ENCODE data around the gene TSPAN8.

TSPAN8 gene

GRCh38 chr12:71157601-71158233 lies at the start of gene TSPAN8:
Gene TSPAN8 (minus strand): TSS chr12:71157999. CDS start chr12:71157678, 321 bp downstream.
- H3K4me3 ChIP-seq (ENCODE audit: low read depth, low read length): no peak within 1 kb of the TSS
- DNase-seq (ENCODE audit: low read depth): no peak

DNA sequence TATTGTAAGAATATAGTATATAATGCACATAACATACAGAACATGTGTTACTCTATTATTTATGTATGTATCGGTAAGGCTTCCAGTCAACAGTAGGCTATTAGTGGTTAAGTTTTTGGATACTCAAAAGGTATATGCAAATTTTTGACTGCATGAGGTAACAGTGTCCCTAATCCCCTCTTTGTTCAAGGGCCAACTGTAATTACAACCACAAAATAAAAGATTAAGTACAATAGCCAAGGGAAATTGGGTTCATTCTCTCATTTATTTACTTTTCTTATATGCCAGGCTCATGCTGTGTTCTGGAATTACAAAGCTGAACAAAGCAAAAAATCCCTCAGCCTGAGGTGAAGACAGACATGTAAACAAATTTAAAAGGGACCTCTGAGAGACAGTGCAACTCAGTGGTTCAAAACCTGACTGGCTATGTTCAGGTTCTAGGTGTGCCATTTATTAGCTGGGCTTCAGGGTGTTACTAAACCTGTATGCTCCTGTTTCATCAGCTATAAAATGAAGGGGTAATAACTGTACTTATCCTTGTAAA lies 43.4 kb upstream of the TSPAN8 start:
- no peak for DNase-seq (ENCODE audit: low read depth)
- H3K4me3 ChIP-seq (ENCODE audit: low read depth, low read length): no peak overlapping the region

DNA sequence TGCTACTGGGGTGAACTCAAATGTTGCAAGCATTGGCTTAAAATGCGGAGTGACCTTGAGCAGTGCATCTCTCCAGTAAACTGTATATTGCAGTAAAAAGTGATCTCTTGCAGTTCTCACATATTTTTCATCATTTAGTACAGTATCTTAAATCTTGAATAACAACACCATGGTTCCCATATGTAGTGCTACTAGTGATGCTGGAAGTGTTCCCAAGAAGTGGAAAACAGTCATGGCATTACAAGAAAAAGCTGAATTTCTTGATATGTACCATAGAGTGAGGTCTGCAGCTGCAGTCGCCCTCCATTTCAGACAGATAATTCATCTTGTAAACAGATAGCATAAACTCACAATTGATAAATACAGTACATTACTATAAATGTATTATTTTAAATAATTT lies 42.9 kb upstream of the TSPAN8 start:
- H3K4me3 ChIP-seq (ENCODE audit: low read depth, low read length): no peak overlapping the region
- no peak for DNase-seq (ENCODE audit: low read depth)

- no peak overlapping the region for H3K4me3 ChIP-seq (ENCODE audit: low read depth, low read length)
- no peak for DNase-seq (ENCODE audit: low read depth)
Measured at GRCh38 chr12:71197460-71197859, 39.7 kb upstream of the TSPAN8 start.

DNA sequence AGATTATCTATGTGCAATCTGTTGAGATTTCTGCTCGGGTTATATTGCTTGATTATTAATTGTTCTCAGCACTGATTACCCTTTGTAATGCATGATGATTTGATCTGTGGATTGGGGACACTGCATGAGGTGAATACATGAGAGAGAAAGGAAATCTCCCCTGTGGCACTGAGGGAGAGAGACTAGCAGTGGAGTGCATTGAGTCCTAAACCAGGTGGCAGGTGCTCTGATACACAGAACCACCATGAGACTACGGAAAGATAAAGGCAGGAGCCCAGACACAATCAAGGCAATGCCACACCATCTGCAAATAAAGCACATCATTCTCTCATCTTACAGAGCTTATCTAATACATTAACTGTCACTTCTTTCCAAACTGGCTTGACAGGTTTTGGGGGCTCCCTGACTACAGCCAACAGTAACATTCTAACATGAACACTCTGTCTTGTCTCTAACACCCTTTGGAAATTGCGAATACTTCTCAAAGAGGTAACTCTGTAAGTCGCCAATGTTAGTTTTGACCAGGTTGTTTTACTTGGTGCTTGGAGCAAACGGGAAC lies 37.6 kb upstream of the TSPAN8 start:
- H3K4me3 ChIP-seq (ENCODE audit: low read depth, low read length): no peak overlapping the region
- no peak for DNase-seq (ENCODE audit: low read depth)

GRCh38 chr12:71194657-71195056 lies 36.9 kb upstream of the TSPAN8 start:
- H3K4me3 ChIP-seq (ENCODE audit: low read depth, low read length): no peak overlapping the region
- no peak for DNase-seq (ENCODE audit: low read depth)

GRCh38 chr12:71193041-71193440 lies 35.2 kb upstream of the TSPAN8 start:
- no peak for DNase-seq (ENCODE audit: low read depth)
- H3K4me3 ChIP-seq (ENCODE audit: low read depth, low read length): no peak overlapping the region

DNA sequence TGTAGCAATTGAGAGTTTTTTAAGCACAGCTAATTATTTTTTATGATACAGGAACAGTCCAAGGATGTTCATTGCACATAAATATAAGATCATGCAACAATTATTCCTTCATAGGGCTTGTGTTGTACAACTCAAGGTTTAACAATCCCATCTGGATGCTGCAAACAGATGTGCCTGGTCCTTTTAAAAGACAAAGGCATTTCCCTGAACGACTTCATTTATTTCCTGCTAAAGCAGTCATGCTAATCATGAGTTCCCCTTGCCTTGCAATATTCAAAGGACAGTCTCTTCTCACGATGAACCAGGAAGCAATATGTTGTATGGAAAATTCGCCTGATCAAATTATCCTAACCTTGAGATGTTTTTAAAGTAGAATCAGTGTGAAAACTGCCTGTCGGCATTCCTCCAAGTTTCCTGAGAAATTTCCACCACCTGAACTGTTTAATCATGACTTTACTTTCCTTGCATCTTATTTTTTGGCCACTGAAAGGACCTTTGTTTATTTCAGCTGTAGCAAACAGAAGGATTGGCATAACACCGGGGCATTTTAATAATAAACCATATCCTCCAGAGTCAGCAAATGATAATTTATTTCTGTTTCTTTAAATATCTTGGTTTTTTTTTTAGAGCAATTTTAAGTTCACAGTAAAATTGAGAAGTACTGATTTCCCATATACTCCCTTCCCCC lies 33.9 kb upstream of the TSPAN8 start:
- DNase-seq (ENCODE audit: low read depth): no peak
- H3K4me3 ChIP-seq (ENCODE audit: low read depth, low read length): no peak overlapping the region

- H3K4me3 ChIP-seq (ENCODE audit: low read depth, low read length): no peak overlapping the region
- no peak for DNase-seq (ENCODE audit: low read depth)
Measured at GRCh38 chr12:71190822-71191221, 33.0 kb upstream of the TSPAN8 start.

DNA sequence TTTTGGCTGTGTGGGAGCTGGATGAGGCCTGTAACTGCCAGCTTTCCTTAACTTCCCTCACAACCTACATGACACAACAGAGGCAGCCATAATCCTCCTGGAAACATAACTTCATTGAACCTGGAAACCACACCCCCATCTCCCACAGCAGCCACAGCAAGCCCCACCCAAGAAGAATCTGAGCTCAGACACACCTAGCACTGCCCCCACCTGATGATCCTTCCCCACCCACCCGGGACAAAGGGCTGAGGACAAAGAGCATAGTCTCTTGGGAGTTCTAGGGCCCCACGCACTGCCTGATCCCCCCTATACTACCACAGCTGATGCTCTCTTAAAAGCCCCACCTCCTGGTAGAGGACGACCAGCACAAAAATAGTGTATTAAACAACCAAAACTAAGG lies 29.6 kb upstream of the TSPAN8 start:
- H3K4me3 ChIP-seq (ENCODE audit: low read depth, low read length): no peak overlapping the region
- DNase-seq (ENCODE audit: low read depth): no peak

- DNase-seq (ENCODE audit: low read depth): no peak
- no peak overlapping the region for H3K4me3 ChIP-seq (ENCODE audit: low read depth, low read length)
Measured at GRCh38 chr12:71186571-71187288, 28.9 kb upstream of the TSPAN8 start.

DNA sequence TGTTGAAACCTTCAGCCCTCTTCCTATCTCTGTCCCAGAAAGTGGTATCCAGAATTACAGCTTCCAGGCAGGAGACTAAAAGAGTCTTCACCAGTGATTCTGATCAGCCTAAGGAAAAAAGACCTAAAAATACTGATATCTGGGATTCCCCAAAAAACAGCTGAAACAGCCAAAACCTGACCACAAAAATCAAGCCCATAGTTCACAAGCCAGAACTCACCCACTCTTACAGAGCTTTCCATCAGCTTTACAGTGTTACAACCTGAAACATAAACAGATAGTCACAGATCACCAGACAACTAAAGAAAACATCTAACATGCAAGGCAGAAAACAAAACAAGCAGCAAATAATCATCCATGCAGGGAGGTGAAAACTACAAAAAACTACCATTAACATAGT lies 26.0 kb upstream of the TSPAN8 start:
- DNase-seq (ENCODE audit: low read depth): no peak
- no peak overlapping the region for H3K4me3 ChIP-seq (ENCODE audit: low read depth, low read length)

DNA sequence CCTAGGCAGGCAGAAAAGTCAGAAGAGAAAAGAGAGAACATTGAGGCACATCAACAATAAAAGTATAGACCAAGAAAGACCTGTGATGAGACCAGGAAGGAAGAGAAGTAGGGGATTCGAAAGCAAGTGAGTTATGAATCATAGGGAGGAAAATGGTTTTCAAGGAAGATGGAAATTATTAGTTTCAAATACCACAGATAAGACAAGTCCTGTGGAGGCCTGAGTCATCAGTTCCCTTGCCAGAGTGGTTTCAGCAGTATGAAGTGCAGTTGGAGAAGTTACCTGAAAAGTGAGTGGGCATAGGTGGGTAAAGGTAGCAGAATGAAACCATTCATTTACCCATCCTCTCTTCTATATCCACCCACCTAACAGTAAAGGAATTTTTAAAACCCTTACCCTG lies 25.2 kb upstream of the TSPAN8 start:
- DNase-seq (ENCODE audit: low read depth): no peak
- no peak overlapping the region for H3K4me3 ChIP-seq (ENCODE audit: low read depth, low read length)

GRCh38 chr12:71178162-71178561 lies 20.4 kb upstream of the TSPAN8 start:
- no peak for DNase-seq (ENCODE audit: low read depth)
- H3K4me3 ChIP-seq (ENCODE audit: low read depth, low read length): no peak overlapping the region

GRCh38 chr12:71174825-71175224 lies 17.0 kb upstream of the TSPAN8 start:
- no peak overlapping the region for H3K4me3 ChIP-seq (ENCODE audit: low read depth, low read length)
- no peak for DNase-seq (ENCODE audit: low read depth)

DNA sequence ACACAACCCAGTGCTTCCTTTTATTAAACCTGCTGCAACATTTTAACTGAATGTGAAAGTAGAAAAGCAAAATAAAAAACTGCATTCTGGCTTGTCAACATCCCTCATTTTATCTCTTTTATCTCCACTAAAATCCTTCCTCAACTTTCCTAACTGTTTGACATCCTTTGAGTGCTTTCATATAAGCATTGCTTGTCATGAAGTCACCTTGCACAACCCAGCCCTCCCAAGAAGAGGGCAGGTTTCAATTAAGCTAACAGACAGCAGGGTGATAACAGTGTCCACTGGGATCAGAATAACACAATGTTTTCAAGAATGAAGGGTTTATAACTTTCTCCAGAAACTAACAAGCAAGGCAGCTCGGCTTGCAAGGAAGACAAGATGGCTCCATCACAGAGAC lies 16.3 kb upstream of the TSPAN8 start:
- no peak overlapping the region for H3K4me3 ChIP-seq (ENCODE audit: low read depth, low read length)
- DNase-seq (ENCODE audit: low read depth): no peak

DNA sequence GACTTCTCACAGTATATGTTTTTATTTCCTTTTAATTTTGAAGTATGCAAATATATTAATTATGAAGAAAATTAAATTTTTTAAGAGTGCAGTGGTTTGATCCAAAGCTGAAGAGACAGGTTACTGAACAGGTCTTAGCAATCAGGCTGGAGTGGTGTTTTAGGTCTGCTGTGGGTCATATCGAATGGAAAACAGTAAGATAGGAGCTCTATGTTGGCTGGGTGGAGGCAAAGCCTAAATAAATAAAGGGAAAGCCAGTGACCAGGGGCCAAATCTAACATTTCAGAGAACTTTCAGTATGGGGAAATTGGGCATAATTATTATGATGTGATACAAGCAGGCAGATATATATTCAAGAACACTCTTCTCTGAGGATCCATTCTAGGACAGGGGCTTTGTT lies 12.7 kb upstream of the TSPAN8 start:
- H3K4me3 ChIP-seq (ENCODE audit: low read depth, low read length): no peak overlapping the region
- no peak for DNase-seq (ENCODE audit: low read depth)

- no peak for DNase-seq (ENCODE audit: low read depth)
- no peak overlapping the region for H3K4me3 ChIP-seq (ENCODE audit: low read depth, low read length)
Measured at GRCh38 chr12:71169286-71169685, 11.5 kb upstream of the TSPAN8 start.

- no peak for DNase-seq (ENCODE audit: low read depth)
- H3K4me3 ChIP-seq (ENCODE audit: low read depth, low read length): no peak overlapping the region
Measured at GRCh38 chr12:71166862-71167496, 9.2 kb upstream of the TSPAN8 start.

- no peak overlapping the region for H3K4me3 ChIP-seq (ENCODE audit: low read depth, low read length)
- DNase-seq (ENCODE audit: low read depth): no peak
Measured at GRCh38 chr12:71166280-71166679, 8.5 kb upstream of the TSPAN8 start.

All from skeletal muscle cell (primary cell).